ENCODE results near the gene PHLDB3. TPM values are rescaled to one million over a fixed set of nuclear protein-coding genes. Genes with fewer than 3 reads are reported as not detected.

The PHLDB3 gene
- total and polyA plus RNA-seq, 2 of the 13 experiments (the other 11 are each of a cell fraction or from before 2014, with no cell fraction given): 11.3 to 14.5 TPM

DNA sequence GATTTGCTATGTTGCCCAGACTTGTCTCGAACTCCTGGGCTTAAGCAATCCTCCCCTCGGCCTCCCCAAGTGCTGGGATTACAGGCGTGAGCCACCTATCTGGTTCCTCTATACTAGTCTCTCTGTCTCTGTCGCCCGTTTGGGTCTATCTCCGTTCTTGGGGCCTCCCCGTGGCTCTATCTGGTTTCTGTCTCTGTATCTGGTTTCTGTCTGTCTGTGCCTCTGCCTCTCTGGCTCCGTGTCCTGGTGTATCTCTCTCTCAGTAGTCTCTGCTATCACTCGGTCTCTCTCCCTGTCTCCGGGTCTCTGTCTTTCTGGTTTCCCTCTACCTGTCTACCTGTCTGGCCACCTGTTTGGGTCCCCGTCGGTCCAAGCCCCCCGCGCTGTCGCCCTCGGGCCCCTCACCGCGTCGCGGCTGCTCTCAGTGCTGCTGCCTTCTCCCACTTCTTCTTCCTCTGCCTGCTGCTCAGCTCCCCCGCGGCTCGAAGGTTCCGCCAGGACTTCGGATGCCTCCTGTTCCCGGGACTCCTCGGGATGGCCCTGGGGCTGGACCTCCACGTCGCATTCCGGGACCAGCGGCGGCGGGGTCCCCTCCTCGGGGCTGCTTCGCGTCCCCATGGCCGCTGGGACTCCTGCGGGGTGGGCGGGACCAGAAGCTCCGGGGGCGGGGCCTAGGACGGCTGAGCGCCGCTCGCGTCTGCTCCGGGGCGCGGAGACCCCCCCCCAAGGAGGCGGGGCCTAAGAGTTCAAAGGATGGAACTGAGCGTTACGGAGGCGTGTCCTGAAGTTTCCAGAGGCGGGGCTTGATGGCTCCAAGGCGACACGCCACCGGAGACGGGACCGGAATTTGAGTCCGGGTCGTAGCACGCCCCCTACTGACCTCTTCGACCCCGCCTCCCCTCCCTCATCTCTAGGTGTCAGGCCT, 783 bp downstream of the PHLDB3 start (continued):
- no peak; the same call in 1 of the 2 replicates for TF ChIP-seq POGZ (CRISPR knock-in tag; IDR thresholded peaks at IDR 0.05)
- TF ChIP-seq TEAD2 (CRISPR knock-in tag; IDR thresholded peaks at IDR 0.05): no peak
- TF ChIP-seq, protein P1, sequence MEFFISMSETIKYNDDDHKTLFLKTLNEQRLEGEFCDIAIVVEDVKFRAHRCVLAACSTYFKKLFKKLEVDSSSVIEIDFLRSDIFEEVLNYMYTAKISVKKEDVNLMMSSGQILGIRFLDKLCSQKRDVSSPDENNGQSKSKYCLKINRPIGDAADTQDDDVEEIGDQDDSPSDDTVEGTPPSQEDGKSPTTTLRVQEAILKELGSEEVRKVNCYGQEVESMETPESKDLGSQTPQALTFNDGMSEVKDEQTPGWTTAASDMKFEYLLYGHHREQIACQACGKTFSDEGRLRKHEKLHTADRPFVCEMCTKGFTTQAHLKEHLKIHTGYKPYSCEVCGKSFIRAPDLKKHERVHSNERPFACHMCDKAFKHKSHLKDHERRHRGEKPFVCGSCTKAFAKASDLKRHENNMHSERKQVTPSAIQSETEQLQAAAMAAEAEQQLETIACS (CRISPR knock-in tag; IDR thresholded peaks at IDR 0.05): no peak
- peak; percentile 52; the same call in 1 of the 3 replicates for TF ChIP-seq MXI1 (IDR thresholded peaks at IDR 0.05; ENCODE audit: borderline replicate concordance, low read depth, low read length)
- TF ChIP-seq MTF1 (CRISPR knock-in tag; IDR thresholded peaks at IDR 0.05): no peak
- no peak for TF ChIP-seq SMC3 (IDR thresholded peaks at IDR 0.05; ENCODE audit: low read length)
- no peak for TF ChIP-seq GPN1 (CRISPR knock-in tag; IDR thresholded peaks at IDR 0.05; ENCODE audit: borderline replicate concordance)
- peak; percentile 31 for TF ChIP-seq STAG1 (CRISPR knock-in tag; IDR thresholded peaks at IDR 0.05)
- TF ChIP-seq ZBTB7A (CRISPR knock-in tag; IDR thresholded peaks at IDR 0.05): peak; percentile 89
- TF ChIP-seq MEIS1 (CRISPR knock-in tag; IDR thresholded peaks at IDR 0.05; ENCODE audit: borderline replicate concordance): peak; percentile 63; the same call in 1 of the 2 replicates
- no peak for TF ChIP-seq HNRNPK (IDR thresholded peaks at IDR 0.05; ENCODE audit: low read depth, low read length, poor library complexity, severe bottlenecking)
- TF ChIP-seq, protein P2, sequence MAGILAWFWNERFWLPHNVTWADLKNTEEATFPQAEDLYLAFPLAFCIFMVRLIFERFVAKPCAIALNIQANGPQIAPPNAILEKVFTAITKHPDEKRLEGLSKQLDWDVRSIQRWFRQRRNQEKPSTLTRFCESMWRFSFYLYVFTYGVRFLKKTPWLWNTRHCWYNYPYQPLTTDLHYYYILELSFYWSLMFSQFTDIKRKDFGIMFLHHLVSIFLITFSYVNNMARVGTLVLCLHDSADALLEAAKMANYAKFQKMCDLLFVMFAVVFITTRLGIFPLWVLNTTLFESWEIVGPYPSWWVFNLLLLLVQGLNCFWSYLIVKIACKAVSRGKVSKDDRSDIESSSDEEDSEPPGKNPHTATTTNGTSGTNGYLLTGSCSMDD (CRISPR knock-in tag; IDR thresholded peaks at IDR 0.05): no peak
- no peak for TF ChIP-seq AHR (CRISPR knock-in tag; IDR thresholded peaks at IDR 0.05)
- TF ChIP-seq ZNF232 (CRISPR knock-in tag; IDR thresholded peaks at IDR 0.05; ENCODE audit: borderline replicate concordance): peak; percentile 3; the same call in 1 of the 2 replicates
- peak; percentile 45; the same call in 1 of the 2 replicates for TF ChIP-seq ZNF33A (CRISPR knock-in tag; IDR thresholded peaks at IDR 0.05; ENCODE audit: borderline replicate concordance)
- TF ChIP-seq ZKSCAN8 (CRISPR knock-in tag; IDR thresholded peaks at IDR 0.05; ENCODE audit: borderline replicate concordance): no peak
- TF ChIP-seq, protein P3, sequence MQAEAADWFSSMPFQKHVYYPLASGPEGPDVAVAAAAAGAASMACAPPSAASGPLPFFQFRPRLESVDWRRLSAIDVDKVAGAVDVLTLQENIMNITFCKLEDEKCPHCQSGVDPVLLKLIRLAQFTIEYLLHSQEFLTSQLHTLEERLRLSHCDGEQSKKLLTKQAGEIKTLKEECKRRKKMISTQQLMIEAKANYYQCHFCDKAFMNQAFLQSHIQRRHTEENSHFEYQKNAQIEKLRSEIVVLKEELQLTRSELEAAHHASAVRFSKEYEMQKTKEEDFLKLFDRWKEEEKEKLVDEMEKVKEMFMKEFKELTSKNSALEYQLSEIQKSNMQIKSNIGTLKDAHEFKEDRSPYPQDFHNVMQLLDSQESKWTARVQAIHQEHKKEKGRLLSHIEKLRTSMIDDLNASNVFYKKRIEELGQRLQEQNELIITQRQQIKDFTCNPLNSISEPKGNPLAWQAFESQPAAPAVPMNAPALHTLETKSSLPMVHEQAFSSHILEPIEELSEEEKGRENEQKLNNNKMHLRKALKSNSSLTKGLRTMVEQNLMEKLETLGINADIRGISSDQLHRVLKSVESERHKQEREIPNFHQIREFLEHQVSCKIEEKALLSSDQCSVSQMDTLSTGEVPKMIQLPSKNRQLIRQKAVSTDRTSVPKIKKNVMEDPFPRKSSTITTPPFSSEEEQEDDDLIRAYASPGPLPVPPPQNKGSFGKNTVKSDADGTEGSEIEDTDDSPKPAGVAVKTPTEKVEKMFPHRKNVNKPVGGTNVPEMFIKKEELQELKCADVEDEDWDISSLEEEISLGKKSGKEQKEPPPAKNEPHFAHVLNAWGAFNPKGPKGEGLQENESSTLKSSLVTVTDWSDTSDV (CRISPR knock-in tag; IDR thresholded peaks at IDR 0.05): no peak
- TF ChIP-seq RFX5 (IDR thresholded peaks at IDR 0.05; ENCODE audit: low read depth, low read length): no peak
- TF ChIP-seq KDM1A (CRISPR knock-in tag; IDR thresholded peaks at IDR 0.05): no peak
- TF ChIP-seq, protein P4, sequence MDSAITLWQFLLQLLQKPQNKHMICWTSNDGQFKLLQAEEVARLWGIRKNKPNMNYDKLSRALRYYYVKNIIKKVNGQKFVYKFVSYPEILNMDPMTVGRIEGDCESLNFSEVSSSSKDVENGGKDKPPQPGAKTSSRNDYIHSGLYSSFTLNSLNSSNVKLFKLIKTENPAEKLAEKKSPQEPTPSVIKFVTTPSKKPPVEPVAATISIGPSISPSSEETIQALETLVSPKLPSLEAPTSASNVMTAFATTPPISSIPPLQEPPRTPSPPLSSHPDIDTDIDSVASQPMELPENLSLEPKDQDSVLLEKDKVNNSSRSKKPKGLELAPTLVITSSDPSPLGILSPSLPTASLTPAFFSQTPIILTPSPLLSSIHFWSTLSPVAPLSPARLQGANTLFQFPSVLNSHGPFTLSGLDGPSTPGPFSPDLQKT (CRISPR knock-in tag; IDR thresholded peaks at IDR 0.05; ENCODE audit: borderline replicate concordance): no peak
- no peak for TF ChIP-seq TBP (CRISPR knock-in tag; IDR thresholded peaks at IDR 0.05)
- peak; percentile 33; the same call in 1 of the 2 replicates for TF ChIP-seq RXRA (CRISPR knock-in tag; IDR thresholded peaks at IDR 0.05)
